AG09309 (cell line): Measurements from ENCODE around the gene ALG1.
"Not testable (repeated sequence)": the region's sequence is repeated elsewhere in the genome, so short reads cannot be mapped to it uniquely, and the experiment has no call there.

ENCODE experiments used
- DNase-seq: peaks from one replicate; pipeline ENCODE4 v3.0.0-alpha.2; 2010; ENCODE audit warnings: low read depth
- H3K4me3 ChIP-seq: 2 replicates; pipeline ENCODE4 v1.5.1; 2011; ENCODE audit warnings: mild to moderate bottlenecking, low read depth, low read length, moderate library complexity; ENCODE audit not compliant: control insufficient read depth
- CTCF ChIP-seq: IDR thresholded peaks from 2 replicates; pipeline ENCODE4 v1.5.1; 2011; ENCODE audit warnings: mild to moderate bottlenecking, low read depth, low read length, inconsistent platforms; ENCODE audit not compliant: insufficient read depth, control insufficient read depth; ENCODE audit errors: missing control alignments

The ALG1 gene

DNA sequence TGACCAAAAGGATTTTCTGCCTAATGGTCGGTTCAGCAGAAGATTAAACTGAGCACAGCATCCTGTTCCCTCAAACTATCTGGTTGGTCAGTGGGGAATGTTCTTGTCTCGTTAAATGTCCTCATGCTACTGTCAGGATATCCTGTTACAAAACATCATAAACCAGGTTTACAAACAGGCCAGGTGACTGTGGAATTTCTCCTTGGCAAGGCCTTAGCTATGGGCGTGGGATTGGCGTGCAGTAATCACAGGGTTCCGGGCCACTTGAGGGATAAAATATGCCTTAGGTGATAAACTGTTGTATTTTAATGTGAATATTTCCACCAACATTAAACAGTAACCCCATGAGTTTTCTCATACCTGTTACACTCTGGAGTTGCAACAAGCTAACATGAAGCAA lies 33.4 kb downstream of the ALG1 start:
- not testable (repeated sequence) for DNase-seq, H3K4me3 ChIP-seq

GRCh38 chr16:5108505-5109158 lies 37.0 kb downstream of the ALG1 start:
- no peak for DNase-seq
- no peak overlapping the region for H3K4me3 ChIP-seq
- TF ChIP-seq CTCF, result no peak

- H3K4me3 ChIP-seq, DNase-seq: not testable (repeated sequence)
Observed at GRCh38 chr16:5110933-5111332, 39.3 kb downstream of the ALG1 start.

DNA sequence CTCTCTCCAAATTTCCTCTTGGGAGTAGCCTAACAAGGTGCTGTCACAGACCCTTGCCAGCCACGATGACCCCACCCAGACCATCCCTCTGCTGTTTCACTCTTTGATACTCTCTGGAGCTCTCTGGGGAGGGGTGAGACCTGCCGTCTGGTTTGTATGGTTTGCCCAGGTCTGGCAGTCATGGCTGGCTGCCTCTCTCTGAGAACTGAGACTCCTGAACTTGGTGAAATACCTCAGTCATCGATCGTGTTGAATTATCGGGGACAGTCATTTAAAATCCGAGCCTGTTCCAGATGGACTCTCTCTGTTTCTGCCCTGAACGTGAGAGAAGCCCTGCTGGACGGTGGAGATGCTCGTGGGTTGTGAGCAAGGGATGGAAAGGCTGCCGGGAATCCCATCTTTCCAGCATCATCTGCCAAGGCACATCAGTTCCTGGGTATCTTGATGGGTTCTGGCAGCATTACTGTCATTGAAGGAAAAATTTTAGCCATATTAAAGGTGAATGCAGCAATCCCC lies 45.2 kb downstream of the ALG1 start:
- H3K4me3 ChIP-seq, DNase-seq: not testable (repeated sequence)

DNA sequence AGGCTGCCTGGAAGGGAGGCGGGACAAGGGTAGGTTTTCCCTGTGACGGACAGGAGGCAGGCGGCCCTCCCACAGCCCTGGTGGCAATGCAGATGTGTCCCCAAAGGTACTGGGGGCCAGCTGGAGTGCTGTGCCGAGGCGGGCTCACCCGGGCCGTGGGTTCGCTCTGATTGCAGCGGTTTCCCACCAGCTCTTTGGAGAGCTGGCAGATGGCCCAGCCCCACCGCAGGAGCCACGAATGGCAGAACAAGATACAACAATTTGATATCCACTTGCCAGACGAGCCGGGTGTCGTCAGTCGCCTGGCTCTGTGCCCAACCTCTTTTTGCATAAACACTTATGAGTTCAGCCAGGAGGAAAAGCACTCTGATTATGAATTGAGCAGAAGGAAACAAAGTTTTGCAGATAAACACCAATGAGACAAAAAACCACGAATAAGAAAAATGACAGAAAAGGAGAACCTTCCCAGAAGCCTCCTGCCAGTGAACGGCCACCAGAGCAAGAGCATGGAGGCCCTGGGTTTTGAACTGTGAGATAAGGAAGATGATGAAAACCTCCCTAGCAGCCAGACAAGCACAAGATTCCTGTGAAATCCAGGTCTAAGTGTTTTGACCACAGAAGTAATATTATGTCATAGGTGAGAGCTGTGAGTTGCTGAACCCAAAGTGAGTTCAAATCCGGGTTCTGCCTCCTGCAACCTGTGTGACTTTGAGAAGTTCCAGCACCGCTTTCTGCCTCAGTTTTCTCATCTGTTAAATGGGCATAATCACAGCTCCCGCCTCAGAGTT lies 45.9 kb downstream of the ALG1 start:
- H3K4me3 ChIP-seq, DNase-seq: not testable (repeated sequence)

- not testable (repeated sequence) for DNase-seq, H3K4me3 ChIP-seq
Observed at GRCh38 chr16:5131467-5132004, 59.9 kb downstream of the ALG1 start.

DNA sequence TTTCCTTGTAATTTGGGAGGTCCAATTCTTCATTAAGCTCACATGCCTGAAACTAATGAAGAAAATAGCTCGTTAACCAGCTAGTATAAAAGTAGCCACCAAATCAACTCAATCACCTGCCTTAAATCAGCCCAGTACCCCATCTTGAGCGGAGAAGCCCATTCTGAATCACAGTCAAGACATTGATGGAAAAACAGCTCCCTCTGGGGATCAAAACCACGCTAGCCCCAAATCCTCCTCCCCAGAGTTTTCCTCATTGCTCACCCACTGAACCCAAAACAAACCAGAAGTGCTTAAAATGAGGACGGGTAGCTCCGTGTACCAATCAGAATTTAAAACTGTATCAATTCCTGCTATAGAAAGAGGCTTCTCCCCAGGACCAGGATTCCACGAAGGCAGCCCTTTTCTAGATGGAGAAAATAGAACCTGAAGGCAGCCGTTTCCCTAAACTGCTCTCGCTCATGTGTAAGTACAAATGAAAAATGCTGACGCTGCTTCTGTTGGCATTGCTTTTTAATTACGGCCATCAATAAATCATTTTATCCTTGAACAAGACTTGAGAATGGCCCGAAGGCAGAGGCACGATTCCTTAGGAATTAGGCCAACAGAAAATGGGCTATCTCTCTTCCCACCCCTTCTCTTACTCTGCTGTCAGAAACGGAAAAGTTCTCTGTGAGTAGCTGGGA lies 61.4 kb downstream of the ALG1 start:
- DNase-seq, H3K4me3 ChIP-seq: not testable (repeated sequence)

- H3K4me3 ChIP-seq, DNase-seq: not testable (repeated sequence)
Observed at GRCh38 chr16:5134739-5135452, 63.3 kb downstream of the ALG1 start.
